ENCODE data around the gene THG1L.
"Not testable (repeated sequence)": the region's sequence is repeated elsewhere in the genome, so short reads cannot be mapped to it uniquely, and the experiment has no call there.

Gene THG1L

DNA sequence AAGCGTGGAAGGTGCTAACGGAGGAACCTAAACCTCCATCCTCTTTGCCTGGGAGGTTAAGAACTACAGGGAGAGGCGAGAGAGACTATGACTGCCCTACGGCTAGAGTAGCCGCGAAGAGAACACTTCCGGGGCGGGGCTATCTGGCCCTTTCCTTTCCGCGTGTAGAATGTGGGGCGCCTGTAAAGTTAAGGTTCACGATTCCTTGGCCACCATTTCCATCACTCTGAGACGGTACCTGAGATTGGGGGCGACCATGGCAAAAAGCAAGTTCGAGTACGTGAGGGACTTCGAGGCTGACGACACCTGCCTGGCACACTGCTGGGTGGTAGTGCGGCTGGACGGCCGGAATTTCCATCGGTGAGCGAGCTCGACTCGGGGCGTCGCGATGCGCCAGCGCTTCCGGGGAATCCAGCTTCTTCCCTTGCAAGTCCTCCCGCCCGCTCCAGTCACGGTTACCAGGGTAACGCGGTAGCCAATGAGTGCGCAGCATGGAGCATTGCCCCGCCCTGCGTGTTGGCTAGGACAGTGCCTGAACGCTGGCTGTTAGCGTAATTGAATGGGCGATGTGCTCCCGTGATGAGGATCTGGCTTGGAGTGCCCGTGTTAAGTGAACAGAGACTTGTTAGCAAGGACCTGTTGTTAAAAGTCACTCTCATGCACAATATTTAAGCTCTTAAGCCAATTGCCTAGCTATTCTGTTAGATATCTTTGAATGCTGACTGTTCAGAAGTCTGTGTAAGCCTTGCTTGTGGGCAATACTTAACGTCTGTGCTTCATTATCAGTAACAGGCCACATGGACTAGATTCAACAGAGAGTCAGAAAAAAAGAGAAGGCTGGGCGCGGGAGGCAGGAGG is at the start of gene THG1L:
Gene THG1L (plus strand): TSS at position 149 of the 858 bp plus-strand sequence. CDS start 21 bp downstream, at position 170.
- Histone ChIP-seq H3K36me3 (replicated peaks; ENCODE audit: low read depth, low read length) (peaks cover 8% of the 10 kb centered on the region), H3K9me3 (ENCODE audit: insufficient read depth, low read length) (no peaks in the 10 kb centered on the region), H3K4me1 (ENCODE audit: low read length) (peaks cover 21% of the 10 kb centered on the region), H3K9ac (ENCODE audit: low read length) (peak within 1 kb of the TSS; percentile 94), H3K27ac (ENCODE audit: low read length) (peak within 1 kb of the TSS; percentile 88), H2AFZ (ENCODE audit: low read depth, low read length) (peak within 1 kb of the TSS; percentile 89; the same call in 1 of the 2 replicates), H4K20me1 (ENCODE audit: insufficient read depth, low read length) (no peaks in the 10 kb centered on the region), H3K27me3 (ENCODE audit: low read depth, low read length) (no peaks in the 10 kb centered on the region), H3K4me3 (ENCODE audit: low read length) (peak within 1 kb of the TSS; percentile 94), H3K79me2 (ENCODE audit: low read length) (peaks cover 7% of the 10 kb centered on the region; the same call in 1 of the 2 replicates), H3K4me2 (ENCODE audit: low read length) (peak within 1 kb of the TSS; percentile 92)
- TF ChIP-seq, protein P1, sequence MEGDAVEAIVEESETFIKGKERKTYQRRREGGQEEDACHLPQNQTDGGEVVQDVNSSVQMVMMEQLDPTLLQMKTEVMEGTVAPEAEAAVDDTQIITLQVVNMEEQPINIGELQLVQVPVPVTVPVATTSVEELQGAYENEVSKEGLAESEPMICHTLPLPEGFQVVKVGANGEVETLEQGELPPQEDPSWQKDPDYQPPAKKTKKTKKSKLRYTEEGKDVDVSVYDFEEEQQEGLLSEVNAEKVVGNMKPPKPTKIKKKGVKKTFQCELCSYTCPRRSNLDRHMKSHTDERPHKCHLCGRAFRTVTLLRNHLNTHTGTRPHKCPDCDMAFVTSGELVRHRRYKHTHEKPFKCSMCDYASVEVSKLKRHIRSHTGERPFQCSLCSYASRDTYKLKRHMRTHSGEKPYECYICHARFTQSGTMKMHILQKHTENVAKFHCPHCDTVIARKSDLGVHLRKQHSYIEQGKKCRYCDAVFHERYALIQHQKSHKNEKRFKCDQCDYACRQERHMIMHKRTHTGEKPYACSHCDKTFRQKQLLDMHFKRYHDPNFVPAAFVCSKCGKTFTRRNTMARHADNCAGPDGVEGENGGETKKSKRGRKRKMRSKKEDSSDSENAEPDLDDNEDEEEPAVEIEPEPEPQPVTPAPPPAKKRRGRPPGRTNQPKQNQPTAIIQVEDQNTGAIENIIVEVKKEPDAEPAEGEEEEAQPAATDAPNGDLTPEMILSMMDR (IDR thresholded peaks at IDR 0.05; ENCODE audit: low read depth, low read length) = no peak
- no peak for TF ChIP-seq EZH2phosphoT487 (IDR thresholded peaks at IDR 0.05; ENCODE audit: low read depth)

DNA sequence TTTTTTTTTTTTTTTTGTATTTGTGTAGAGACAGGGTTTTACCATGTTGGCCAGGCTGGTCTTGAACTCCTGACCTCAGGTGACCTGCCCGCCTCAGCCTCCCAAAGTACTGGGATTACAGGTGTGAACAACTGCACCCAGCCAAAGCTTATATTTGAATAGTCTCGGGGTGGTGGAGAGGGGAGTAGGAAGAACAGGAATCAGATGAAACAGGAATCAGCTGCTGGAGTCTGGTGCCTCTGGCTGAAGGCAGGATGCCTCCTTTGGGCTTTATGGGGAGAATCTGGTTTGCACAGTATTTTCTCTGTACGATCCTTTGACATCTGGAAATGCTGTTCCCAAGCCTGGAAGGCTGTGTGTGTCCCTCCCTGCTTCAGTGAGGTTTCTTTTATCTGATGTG is 49.0 kb upstream of the THG1L start:
- H3K4me2 ChIP-seq (ENCODE audit: low read length) = no peak overlapping the region
- H3K27me3 ChIP-seq (ENCODE audit: low read depth, low read length) = no peaks in the 10 kb centered on the region
- no peak overlapping the region for H3K4me3 ChIP-seq (ENCODE audit: low read length)
- no peak overlapping the region for H2AFZ ChIP-seq (ENCODE audit: low read depth, low read length)
- TF ChIP-seq, protein P1 (IDR thresholded peaks at IDR 0.05; ENCODE audit: low read depth, low read length) = no peak
- no peak for TF ChIP-seq EZH2phosphoT487 (IDR thresholded peaks at IDR 0.05; ENCODE audit: low read depth)
- no peaks in the 10 kb centered on the region for H3K4me1 ChIP-seq (ENCODE audit: low read length)
- no peak overlapping the region for H3K27ac ChIP-seq (ENCODE audit: low read length)
- H3K9me3 ChIP-seq (ENCODE audit: insufficient read depth, low read length) = no peaks in the 10 kb centered on the region
- H3K79me2 ChIP-seq (ENCODE audit: low read length) = no peaks in the 10 kb centered on the region
- H4K20me1 ChIP-seq (ENCODE audit: insufficient read depth, low read length) = no peaks in the 10 kb centered on the region
- H3K36me3 ChIP-seq (replicated peaks; ENCODE audit: low read depth, low read length) = no peaks in the 10 kb centered on the region
- H3K9ac ChIP-seq (ENCODE audit: low read length) = no peak overlapping the region

DNA sequence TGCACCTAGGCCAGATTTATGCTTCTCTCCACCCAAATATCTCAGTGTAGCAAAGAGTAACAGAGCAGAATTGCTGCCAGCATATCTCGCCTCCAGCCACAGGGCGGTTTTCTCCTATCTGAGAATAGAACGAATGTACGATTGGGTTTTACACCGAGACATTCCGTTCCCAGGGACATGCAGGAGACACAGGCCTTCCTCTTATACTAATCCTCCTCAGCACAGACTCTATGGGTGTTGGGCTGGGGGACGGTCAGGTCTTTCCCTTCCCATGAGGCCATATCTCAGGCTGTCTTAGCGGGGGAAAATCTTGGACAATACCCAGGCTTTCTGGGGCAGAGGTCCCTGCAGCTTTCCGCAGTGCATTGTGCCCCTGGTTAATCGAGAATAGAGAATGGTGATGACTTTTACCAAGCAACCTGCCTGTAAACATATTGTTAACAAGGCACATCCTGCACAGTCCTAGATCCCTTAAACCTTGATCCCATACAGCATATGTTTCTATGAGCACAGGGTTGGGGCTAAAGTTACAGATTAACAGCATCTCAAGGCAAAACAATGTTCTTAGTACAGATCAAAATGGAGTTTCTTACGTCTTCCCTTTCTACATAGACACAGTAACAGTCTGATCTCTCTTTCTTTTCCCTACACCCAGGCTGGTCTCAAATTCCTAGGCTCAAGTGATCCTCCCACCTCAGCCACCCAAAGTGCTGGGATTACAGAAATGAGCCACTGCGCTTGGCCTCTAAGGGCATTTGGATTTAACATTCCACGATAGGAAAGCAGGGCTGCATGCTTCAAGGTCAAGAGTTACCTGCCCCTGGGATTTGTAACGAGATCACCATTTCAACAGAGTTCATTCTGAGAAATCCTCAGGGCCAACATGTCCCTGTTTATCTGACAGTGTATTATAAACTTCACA is 44.7 kb upstream of the THG1L start:
- not testable (repeated sequence) for H3K27ac ChIP-seq (ENCODE audit: low read length); H3K4me2 ChIP-seq (ENCODE audit: low read length); H3K27me3 ChIP-seq (ENCODE audit: low read depth, low read length); H3K4me3 ChIP-seq (ENCODE audit: low read length); H2AFZ ChIP-seq (ENCODE audit: low read depth, low read length); H3K36me3 ChIP-seq (replicated peaks; ENCODE audit: low read depth, low read length); H3K4me1 ChIP-seq (ENCODE audit: low read length); H3K9me3 ChIP-seq (ENCODE audit: insufficient read depth, low read length); H3K79me2 ChIP-seq (ENCODE audit: low read length); H4K20me1 ChIP-seq (ENCODE audit: insufficient read depth, low read length); H3K9ac ChIP-seq (ENCODE audit: low read length)

DNA sequence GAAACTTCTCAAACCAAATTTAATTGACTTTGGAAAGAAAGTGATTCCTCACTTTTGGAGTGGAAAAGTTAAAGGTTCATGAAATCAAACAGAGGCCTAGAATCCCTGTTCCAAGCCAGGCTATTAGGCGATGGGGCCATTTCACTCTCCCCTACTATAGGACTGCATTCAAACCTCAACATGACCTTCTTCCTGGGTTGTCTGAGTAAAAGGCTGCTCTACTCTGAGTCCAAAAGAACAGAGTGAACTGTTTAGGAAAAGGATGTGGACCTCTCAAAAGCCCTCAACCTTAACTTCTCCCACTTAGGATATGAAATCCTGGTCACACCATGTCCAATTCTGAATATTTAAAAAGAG is 44.0 kb upstream of the THG1L start:
- no peaks in the 10 kb centered on the region for H3K36me3 ChIP-seq (replicated peaks; ENCODE audit: low read depth, low read length)
- TF ChIP-seq EZH2phosphoT487 (IDR thresholded peaks at IDR 0.05; ENCODE audit: low read depth) = no peak
- TF ChIP-seq, protein P1 (IDR thresholded peaks at IDR 0.05; ENCODE audit: low read depth, low read length) = no peak
- no peaks in the 10 kb centered on the region for H3K79me2 ChIP-seq (ENCODE audit: low read length)
- no peak overlapping the region for H3K4me2 ChIP-seq (ENCODE audit: low read length)
- no peaks in the 10 kb centered on the region for H3K27me3 ChIP-seq (ENCODE audit: low read depth, low read length)
- H3K9me3 ChIP-seq (ENCODE audit: insufficient read depth, low read length) = no peaks in the 10 kb centered on the region
- H3K9ac ChIP-seq (ENCODE audit: low read length) = no peak overlapping the region
- no peaks in the 10 kb centered on the region for H3K4me1 ChIP-seq (ENCODE audit: low read length)
- H4K20me1 ChIP-seq (ENCODE audit: insufficient read depth, low read length) = no peaks in the 10 kb centered on the region
- no peak overlapping the region for H3K4me3 ChIP-seq (ENCODE audit: low read length)
- H3K27ac ChIP-seq (ENCODE audit: low read length) = no peak overlapping the region
- H2AFZ ChIP-seq (ENCODE audit: low read depth, low read length) = no peak overlapping the region

Measured in OCI-LY3 (cell line).